ENCODE results near the gene IL3RA. TPM values are rescaled to one million over a fixed set of nuclear protein-coding genes. Genes with fewer than 3 reads are reported as not detected.
"Not testable (repeated sequence)": the region's sequence is repeated elsewhere in the genome, so short reads cannot be mapped to it uniquely, and the experiment has no call there.

Gene IL3RA
- total RNA-seq, 4 donors from 2014 or later = 1.2 to 16.2 (median 8.6) TPM

- Histone ChIP-seq H3K27ac (no peak overlapping the region), H3K4me3 (no peak overlapping the region), H3K27me3 (no peaks in the 10 kb centered on the region), H3K4me1 (no peaks in the 10 kb centered on the region), H3K9me3 (peaks cover 0 to 8% of the 10 kb centered on the region in 2 donors), H3K36me3 (no peaks in the 10 kb centered on the region)
- TF ChIP-seq CTCF (IDR thresholded peaks at IDR 0.05) (no peak), POLR2A (IDR thresholded peaks at IDR 0.05) (no peak)
- DNase-seq = no peak
- intact Hi-C loops (cut with DNase I; ENCODE audit: low total_unique reads) = no loop called here
These were observed 85.0 kb downstream of the IL3RA start for GRCh38 chrX:1421433-1422134.

- H3K27ac ChIP-seq = no peak overlapping the region
- H3K4me1 ChIP-seq = no peaks in the 10 kb centered on the region
- no peaks in the 10 kb centered on the region for H3K27me3 ChIP-seq
- peaks cover 0 to 8% of the 10 kb centered on the region in 2 donors for H3K9me3 ChIP-seq
- intact Hi-C loops (cut with DNase I; ENCODE audit: low total_unique reads) = no loop called here
- H3K36me3 ChIP-seq = no peaks in the 10 kb centered on the region
- DNase-seq = no peak
- TF ChIP-seq CTCF (IDR thresholded peaks at IDR 0.05) (no peak), POLR2A (IDR thresholded peaks at IDR 0.05) (no peak)
- H3K4me3 ChIP-seq = no peak overlapping the region
These were observed 85.5 kb downstream of the IL3RA start for GRCh38 chrX:1422135-1422465.

GRCh38 chrX:1423215-1423614 lies 86.6 kb downstream of the IL3RA start:
- intact Hi-C loops (cut with DNase I; ENCODE audit: low total_unique reads) = no loop called here
- H3K4me1 ChIP-seq = no peaks in the 10 kb centered on the region
- peaks cover 0 to 8% of the 10 kb centered on the region in 2 donors for H3K9me3 ChIP-seq
- H3K36me3 ChIP-seq = no peaks in the 10 kb centered on the region
- H3K27me3 ChIP-seq = no peaks in the 10 kb centered on the region
- no peak overlapping the region for H3K4me3 ChIP-seq
- TF ChIP-seq CTCF (IDR thresholded peaks at IDR 0.05) = no peak
- H3K27ac ChIP-seq = no peak overlapping the region
- no peak for DNase-seq

- TF ChIP-seq CTCF (IDR thresholded peaks at IDR 0.05) (no peak), POLR2A (IDR thresholded peaks at IDR 0.05) (no peak)
- Histone ChIP-seq H3K36me3 (no peaks in the 10 kb centered on the region), H3K4me1 (no peaks in the 10 kb centered on the region), H3K27me3 (no peaks in the 10 kb centered on the region), H3K9me3 (peaks cover 0 to 8% of the 10 kb centered on the region in 2 donors), H3K27ac (no peak overlapping the region), H3K4me3 (no peak overlapping the region)
- intact Hi-C loops (cut with DNase I; ENCODE audit: low total_unique reads) = no loop called here
- DNase-seq = no peak
These were observed 87.7 kb downstream of the IL3RA start for GRCh38 chrX:1424147-1424851.

- Histone ChIP-seq H3K4me1 (no peaks in the 10 kb centered on the region), H3K9me3 (peaks cover 0 to 8% of the 10 kb centered on the region in 2 donors), H3K4me3 (no peak overlapping the region), H3K36me3 (no peaks in the 10 kb centered on the region), H3K27me3 (no peaks in the 10 kb centered on the region), H3K27ac (no peak overlapping the region)
- DNase-seq = no peak
- intact Hi-C loops (cut with DNase I; ENCODE audit: low total_unique reads) = no loop called here
- no peak for TF ChIP-seq CTCF (IDR thresholded peaks at IDR 0.05)
- no peak for TF ChIP-seq POLR2A (IDR thresholded peaks at IDR 0.05)
These were observed 88.8 kb downstream of the IL3RA start for GRCh38 chrX:1425381-1425780.

GRCh38 chrX:1426321-1426720 lies 89.7 kb downstream of the IL3RA start:
- H3K36me3 ChIP-seq; H3K9me3 ChIP-seq; DNase-seq; H3K27me3 ChIP-seq; H3K27ac ChIP-seq; H3K4me1 ChIP-seq; intact Hi-C loops (cut with DNase I; ENCODE audit: low total_unique reads); H3K4me3 ChIP-seq: not testable (repeated sequence)
